ENCODE results near the gene DIAPH2.

The DIAPH2 gene

GRCh38 chrX:97517763-97518162, 833.1 kb downstream of the DIAPH2 start:
- DNase-seq: no peak

GRCh38 chrX:97522307-97522706, 837.7 kb downstream of the DIAPH2 start:
- no peak for DNase-seq

DNA sequence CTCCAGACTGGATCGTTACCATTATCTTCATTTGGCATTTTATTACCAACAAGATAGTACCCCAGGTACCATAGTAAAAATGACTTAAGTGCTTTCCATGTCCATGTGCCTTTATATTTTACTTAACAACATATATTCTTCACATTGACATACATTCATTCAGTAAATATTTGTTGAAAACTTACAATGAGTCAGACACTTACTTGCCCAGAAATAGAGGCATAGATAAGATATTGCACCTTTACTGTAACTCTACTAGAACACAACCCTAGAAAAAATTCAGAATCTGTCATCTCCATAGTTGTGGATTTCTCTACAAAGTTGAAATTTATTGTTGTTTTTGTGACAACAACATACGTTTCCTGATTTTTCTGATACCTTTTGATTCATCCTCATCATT, 839.7 kb downstream of the DIAPH2 start:
- DNase-seq: no peak

- DNase-seq: peak; percentile 9
These were observed 840.4 kb downstream of the DIAPH2 start for GRCh38 chrX:97524997-97525396.

- DNase-seq: no peak
These were observed 841.3 kb downstream of the DIAPH2 start for GRCh38 chrX:97525981-97526380.

- no peak for DNase-seq
These were observed 843.1 kb downstream of the DIAPH2 start for GRCh38 chrX:97527725-97528124.

DNA sequence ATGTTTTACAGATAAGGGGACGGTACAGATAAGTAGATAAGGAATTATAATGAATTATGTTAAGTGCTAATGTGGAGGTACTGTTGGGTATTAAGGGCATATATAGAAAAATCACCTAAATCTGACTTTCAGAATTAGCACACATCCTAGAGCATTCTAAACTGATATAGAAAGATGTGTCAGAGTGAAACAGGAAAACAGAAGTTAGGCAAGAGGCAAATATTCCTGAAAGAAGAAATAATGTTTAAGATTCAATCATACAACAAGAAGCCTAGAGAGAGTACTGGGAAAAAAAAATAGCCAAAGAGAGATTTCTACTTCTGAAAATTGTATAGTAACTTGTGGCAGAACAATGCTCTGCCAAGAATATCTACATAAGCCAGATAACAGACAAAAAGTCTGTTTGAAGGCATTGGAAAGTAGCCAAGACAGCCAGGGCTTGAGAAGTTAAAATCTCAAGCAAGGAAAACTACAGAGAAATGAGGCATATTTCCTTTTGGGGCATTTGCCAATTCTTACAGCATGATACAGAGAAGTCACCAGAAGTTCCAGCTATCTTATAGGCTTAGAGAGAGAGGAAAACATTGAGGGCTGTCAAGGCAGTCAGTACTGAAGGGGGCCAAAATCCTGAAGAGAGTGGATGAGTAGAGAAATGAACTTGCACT, 845.0 kb downstream of the DIAPH2 start:
- DNase-seq: no peak

DNA sequence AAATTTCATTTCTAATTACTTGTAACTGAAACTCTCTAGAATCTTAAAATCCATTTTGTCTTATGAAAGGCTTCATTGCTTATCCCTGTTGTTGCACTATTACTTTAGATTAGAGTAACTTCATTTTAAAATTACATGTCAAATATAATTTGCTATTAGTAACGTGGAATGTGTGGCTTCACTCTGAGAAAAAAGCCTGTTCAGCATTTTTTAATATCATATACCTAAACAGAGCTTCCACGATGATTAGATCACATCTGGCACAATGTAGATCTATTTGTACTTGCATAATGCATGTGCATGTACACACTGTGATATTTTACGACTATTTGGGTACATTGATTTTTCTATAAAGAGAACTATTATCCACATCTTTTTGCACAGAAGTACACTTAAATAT, 847.2 kb downstream of the DIAPH2 start:
- no peak for DNase-seq

DNA sequence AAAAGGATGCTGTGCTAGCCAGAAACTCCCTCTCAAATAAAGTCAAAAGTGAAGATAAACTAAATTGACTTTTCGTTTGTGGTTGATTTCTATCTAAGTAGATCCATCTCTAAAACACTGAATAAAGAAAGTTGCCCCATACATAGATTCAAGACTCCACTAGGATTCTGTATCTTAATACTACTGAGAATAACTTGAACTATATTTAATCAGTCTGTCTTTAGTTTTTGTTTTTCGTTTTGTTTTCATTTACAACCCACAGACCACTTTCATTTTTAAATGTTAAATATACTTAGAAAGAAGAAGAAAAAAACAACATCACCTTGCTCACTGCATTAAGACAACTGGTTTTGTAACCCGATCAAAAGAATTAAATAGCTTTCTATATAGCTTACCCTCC, 854.1 kb downstream of the DIAPH2 start:
- DNase-seq: no peak

DNA sequence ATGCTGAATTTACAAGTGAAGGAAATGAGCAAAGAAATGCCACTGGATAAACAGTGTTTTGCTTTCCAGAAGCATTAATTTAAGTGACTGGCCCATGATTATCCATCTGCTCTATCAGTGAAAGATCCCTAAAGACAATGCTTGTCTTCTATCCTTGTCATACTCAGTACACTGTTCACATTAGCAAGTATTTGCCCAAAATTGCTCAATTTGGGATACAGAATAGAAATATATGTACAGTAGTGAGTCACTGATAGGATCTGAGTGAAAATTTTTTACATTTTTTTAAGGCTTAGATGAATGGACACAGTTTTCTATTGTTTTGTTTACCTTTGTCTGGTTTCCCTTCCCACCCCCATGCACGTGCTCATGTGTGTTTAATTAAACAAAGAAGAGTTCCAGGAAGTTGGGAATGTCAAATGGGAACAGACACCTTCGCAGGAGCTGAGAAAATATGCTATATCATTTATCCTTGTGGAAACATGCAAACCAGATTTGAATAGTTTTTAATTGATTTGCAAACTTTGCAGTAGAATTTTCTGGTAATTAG, 855.4 kb downstream of the DIAPH2 start:
- DNase-seq: peak; percentile 2

- DNase-seq: no peak
These were observed 863.4 kb downstream of the DIAPH2 start for GRCh38 chrX:97547877-97548578.

DNA sequence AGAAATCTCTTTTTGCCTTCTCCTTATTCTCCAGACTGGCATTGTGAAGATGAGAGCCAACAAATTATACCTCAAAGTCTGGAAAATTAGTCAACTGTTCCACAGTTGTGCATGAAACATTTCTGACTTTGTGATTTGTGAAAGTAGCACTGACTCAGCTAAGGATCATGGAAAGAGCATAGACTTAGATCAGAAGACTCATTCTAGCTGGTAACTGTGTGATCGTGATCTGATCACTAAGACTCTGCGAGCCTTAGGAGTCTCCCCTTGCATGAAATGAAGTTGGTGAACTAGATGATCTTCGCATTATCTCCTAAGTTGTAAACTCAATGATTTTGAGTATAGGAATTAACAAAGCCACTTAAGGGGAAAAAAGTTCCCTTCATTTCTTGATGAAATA, 867.2 kb downstream of the DIAPH2 start:
- no peak for DNase-seq

- no peak for DNase-seq
These were observed 869.2 kb downstream of the DIAPH2 start for GRCh38 chrX:97553833-97554232.

DNA sequence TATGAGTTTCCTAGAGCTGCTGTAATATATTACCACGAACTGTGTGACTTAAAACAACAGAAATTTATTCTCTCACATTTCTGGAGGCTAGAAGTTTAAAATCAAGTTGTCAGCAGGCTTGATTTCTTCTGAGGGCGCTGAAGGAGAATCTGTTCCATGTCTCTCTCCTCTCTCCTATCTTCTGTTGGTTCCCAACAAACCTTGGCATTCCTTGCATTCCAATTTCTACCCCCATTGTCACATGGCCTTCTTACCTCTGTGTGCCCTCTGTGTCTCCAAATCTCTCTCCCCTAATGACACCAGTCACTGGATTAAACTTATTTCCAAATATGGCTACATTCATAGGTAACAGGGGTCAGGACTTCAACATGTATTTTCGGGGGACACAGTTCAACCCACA, 871.7 kb downstream of the DIAPH2 start:
- no peak for DNase-seq

GRCh38 chrX:97563531-97564133, 879.0 kb downstream of the DIAPH2 start:
- peak; percentile 38 for DNase-seq

- no peak for DNase-seq
These were observed 879.9 kb downstream of the DIAPH2 start for GRCh38 chrX:97564496-97564895.

DNA sequence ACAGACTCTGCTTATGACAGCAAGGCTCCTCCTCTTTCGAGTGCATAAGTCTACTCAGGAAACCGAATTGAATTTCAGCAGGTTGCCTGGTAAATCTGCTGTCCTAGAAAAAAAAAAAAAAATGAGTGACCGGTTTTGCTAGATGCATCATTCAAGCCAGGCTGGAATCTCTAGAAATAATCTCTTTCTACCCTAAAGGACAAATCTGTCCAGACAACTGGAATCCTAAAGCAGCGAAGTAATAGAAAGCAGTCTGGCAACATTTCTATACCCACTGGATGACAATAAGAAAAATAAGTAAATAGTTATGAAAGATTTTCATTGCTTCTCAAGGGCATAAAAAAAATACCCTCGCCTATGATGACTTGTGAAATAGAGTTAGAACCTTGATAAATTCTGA, 902.5 kb downstream of the DIAPH2 start:
- no peak for DNase-seq

GRCh38 chrX:97594646-97595224, 910.1 kb downstream of the DIAPH2 start:
- no peak for DNase-seq

DNA sequence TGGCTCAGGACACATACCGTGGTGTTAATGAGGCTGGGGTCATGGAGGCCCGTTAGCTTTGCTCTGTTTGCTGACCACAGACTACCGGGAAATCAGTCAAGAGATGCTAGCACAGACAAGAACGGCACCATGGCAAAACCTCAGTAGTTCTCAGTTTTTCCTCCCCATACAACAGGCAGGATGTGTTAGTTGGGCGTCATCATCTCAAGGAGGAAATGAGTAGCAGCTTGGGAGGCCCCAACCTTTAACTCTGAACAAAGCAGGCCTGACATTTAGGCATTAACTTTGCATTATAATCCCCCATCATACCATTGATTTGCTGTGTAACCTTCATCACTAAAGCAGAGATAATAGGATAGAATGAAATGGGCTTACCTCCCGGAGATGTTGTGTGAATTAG, 913.3 kb downstream of the DIAPH2 start:
- DNase-seq: no peak

DNA sequence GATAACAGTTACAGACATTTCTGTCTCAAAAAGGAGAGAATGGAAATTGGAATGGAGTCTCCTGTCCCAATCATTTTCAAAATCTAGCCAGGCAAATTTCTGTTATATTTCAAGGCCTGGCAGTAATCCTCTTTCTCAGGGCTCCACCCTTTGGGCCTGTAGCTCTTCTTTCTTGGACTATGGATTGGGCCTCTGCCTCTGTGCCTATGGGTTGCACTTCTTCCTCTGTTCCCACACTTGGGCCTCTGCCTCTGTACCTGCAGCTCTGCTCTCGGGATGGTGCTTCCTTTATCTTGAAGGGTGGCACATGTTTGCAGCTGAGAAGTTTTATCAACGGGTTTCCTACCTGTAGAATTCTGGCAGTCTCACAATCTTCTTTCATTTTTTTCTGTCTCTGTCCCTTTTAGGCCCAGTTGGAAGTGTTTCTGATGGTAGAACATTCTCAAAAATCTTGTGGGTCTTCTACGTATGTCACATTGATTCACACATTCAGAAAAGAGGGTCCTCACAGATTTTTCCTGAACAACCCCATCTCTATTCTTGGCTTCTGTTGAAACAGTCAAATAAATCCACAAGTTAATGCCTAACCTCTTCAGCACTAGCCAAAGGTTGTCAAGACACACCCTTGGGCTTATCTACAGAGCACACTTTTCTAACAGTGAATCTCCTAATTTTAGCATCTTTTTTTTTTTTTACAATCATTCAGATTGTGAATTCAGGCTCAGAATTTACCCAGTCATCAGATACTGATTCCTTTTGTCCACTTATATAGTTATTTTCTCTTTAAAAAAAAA, 918.0 kb downstream of the DIAPH2 start:
- DNase-seq: no peak

DNA sequence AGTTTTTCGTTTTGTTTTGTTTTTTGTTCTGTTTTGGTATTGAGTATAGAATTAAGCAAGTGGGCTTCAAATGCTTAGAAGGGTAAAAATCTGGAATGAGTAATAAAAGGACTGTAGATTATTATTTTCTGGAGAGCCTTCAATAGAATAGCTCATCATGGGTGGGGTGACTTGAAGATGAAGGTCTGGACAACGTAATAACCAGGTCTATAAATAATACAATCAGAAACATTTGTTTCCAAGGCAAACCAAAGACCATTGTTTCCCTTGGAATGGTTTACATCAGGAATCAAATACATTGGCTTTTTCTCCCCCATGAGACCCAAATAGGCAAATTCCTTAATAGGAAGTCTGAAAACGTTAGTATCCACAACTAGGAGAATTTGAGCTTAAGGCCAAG, 920.6 kb downstream of the DIAPH2 start:
- DNase-seq: no peak

DNA sequence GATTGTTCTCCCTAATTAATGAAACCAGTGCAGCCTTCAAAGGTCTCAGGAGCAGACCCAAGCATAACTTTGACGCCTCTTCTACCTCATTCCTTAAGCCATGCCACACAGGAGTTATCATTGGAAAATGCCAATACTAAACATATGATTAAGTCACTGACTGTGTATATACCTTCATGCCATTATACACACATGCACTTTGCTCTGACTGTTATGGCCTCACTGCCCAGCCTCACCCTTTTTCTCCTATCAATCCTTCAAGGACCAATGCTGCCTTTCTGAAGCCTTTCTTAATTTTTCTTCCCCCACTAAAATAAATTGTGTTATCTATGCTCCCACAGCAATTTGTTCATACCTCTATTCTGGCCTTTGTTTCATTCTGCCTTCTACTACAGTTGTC, 924.7 kb downstream of the DIAPH2 start:
- no peak for DNase-seq

DNA sequence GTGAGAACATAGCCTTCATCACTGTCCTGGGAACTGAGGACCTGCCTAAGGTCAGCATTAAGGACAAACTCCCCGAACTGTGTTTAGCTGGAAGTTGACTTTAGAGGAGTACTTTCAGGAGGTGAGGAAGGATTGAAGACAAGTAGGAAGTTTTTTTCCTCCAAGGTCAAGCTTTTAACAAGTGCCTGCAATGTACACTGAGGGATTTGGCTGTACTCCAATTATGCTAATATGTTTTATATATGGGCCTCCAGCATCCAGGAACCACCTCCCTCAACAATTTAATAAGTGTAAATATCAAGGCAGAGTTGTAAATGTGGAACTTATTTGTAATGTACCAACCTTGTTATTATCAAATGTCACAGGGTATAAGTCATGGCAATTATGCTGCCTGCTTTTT, 925.3 kb downstream of the DIAPH2 start:
- DNase-seq: no peak

All from HCEC 1CT (cell line).